GM18870 (cell line): ENCODE data around the gene SURF1.
"Not testable (repeated sequence)": the region's sequence is repeated elsewhere in the genome, so short reads cannot be mapped to it uniquely, and the experiment has no call there.

Experiments
- ATAC-seq: cut with Tn5 transposase; IDR thresholded peaks from one replicate; pipeline ENCODE4 v1.9.1; 2021; ENCODE audit warnings: moderate library complexity; ENCODE audit not compliant: unreplicated experiment

Gene SURF1

DNA sequence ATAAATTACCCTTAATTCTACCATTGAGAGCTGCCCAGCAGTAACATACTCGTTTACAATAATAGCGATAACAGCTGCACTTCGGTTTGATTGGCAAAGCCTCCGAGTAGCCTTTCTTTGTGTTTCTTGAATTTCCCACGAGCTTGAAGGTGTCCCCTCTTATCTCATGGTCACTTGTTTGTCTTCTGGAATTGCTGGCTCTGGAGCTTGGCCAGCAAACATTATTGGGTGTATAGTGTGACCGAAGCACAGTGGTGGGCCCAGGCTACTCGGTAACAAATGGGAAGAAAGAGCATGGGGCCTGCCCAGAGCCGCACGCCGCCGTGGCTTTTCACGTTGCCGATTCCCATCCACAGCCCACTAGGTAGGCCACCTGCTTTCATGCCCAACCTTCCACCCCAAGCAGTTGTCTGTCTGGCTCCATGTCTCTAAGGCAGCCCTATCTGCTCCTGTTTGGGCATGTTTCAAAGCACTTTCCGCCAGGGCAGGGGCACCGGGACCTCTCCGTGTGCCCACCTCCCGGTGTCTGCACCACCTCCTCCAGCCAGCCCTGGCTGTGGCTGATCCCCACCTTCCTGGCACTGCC, 28.5 kb upstream of the SURF1 start:
- ATAC-seq, result no peak

DNA sequence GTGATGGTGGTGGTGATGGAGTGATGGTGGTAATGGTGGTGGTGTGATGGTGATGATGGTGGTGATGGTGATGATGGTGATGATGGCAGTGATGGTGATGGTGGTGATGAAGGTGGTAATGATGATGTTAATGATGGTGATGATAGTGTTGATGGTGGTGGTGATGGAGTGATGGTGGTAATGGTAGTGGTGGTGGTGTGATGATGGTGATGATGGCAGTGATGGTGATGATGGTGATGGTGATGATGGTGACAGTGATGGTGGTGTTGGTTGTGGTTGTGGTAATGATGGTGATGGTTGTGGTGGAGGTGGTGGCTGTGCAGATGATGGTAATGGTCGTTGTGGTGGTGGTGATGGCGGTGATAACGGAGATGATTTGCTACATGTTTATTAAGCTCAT, 27.2 kb upstream of the SURF1 start:
- no peak for ATAC-seq

DNA sequence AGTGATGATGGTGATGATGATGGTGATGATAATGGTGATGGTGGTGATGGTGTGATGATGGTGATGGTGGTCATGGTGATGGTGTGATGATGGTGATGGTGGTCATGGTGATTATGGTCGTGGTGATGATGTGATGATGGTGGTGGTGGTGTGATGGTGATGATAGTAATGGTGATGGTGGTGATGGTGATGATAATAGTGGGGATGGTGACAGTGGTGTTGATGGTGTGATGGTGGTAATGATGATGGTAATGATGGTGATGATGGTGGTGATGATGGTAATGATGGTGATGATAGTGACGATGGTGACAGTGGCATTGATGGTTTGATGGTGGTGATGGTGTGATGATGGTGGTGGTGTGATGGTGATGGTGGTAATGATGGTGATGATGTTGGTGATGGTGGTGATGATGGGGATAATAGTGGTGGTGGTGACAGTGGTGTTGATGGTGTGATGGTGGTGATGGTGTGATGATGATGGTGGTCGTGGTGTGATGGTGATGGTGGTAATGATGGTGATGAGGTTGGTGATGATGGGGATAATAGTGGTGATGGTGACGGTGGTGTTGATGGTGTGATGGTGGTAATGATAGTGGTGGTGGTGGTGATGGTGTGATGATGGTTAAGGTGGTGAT, 26.3 kb upstream of the SURF1 start:
- no peak for ATAC-seq

GRCh38 chr9:133380734-133381133, 24.4 kb upstream of the SURF1 start:
- no peak for ATAC-seq

DNA sequence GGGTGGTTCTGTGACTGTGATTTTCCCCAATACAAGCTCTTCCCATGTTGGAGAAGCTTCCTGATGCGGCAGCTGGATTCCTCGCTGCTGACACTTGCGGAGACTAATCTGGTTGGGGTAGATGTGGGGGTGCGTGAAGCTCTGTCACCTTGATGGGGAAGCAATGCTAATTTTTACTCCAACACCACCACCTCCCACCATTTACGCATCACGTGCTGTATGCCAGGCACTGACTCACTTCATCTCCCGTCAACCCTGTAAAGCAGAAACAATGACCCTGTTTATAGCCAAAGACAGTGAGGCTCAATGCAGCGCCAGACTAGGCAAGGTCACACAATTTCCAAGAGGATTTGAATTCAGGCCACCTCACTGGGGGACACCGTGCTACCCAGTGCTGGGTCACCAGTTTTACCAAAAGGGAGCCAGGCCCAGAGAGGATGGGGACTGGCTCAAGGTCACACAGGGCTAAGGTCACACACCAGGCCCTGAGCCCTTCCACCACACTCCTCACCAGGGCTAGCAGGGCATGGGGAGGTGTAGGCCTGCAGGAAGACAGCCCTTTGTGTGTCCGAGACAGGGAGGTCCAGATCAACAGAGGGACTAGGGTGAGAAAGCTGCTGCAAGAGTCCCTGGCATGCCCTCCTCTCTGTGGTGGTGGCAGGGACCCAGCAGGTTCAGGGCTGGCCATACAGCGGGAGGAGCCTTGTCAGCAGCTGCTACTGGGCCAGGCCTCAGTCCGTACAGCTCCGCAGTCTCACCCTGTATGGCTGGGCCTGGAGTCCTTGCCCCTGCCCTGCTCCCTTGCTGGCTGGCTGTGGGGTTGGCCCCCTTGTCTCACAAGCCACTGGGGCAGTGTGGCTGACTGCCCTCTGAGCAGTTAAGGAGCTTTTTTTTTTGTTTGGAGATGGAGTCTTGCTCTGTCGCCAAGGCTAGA, 23.1 kb upstream of the SURF1 start:
- ATAC-seq, result no peak

DNA sequence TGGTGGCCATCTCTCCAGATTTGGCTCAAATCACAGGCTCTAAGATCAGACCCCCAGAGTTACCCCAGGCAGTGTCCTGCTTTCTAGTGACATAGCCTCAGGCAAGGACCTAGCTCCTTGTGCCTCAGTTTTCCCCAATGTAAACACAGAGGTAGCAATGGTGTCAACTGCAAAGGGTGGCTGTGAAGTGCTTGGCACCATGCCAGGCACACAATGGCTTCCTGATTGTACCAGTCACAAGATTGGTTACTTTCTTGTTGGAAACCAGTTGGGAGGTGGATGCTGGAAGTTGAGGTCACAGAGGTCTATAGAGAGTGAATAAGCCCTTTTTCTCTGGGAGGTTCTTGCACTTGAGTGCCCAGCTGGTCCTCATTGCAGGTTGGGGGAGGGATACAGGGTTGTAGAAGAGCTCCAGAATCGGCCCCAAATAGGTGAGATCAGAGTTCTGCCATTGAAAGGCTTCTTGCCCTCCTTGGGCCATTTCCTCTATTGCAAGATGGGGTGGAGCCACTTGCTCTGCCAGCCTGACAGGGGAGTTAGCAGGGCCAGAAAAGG, 22.2 kb upstream of the SURF1 start:
- ATAC-seq, result no peak

- ATAC-seq, result no peak
Observed at GRCh38 chr9:133377721-133378216, 21.5 kb upstream of the SURF1 start.

DNA sequence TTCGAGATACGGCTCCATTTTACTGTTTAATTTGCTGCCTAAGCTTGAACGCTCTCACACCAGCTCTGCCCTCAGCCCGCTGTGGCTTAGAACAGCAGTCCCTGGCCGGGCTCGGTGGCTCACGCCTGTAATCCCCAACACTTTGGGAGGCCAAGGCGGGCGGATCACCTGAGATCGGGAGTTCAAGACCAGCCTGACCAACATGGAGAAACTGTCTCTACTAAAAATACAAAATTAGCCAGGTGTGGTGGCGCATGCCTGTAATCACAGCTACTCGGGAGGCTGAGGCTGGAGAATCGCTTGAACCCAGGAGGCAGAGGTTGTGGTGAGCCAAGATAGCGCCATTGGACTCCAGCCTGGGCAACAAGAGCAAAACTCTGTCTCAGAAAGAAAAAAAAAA, 21.0 kb upstream of the SURF1 start:
- not testable (repeated sequence) for ATAC-seq

- peak; percentile 63 for ATAC-seq
Observed at GRCh38 chr9:133375724-133376654, 19.7 kb upstream of the SURF1 start, which contains the start of the genes STKLD1 and SURF4. Gene STKLD1 (plus strand): TSS chr9:133376366. CDS start chr9:133376474, 108 bp downstream. Gene SURF4 (minus strand): TSS chr9:133376060. CDS start chr9:133375969, 91 bp downstream.

- ATAC-seq, result no peak
Observed at GRCh38 chr9:133375116-133375723, 18.9 kb upstream of the SURF1 start.

DNA sequence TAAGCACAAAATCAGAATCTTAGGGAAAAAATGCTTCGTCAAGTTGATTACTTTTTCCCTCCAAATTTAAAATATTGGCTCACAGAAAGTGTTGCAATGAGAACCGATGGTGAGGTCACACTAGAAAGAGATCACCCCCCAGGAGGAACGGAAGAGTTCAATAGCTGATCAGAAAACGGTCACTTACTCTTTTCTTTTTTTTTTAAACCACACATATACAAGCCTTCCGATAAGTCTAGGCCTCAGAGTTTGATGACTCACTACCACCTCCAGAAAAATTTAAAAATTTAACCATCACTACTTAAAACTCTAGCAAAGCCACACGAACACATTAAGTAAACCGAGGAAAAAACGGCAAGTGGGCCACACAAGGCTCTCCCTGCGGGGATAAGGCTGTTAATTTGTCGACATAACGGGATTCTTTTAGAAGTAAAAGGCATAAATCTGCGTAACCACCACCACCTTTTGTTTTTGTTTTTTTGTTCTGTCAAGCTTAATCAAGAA, 18.4 kb upstream of the SURF1 start:
- no peak for ATAC-seq

- no peak for ATAC-seq
Observed at GRCh38 chr9:133372144-133372543, 15.9 kb upstream of the SURF1 start.

DNA sequence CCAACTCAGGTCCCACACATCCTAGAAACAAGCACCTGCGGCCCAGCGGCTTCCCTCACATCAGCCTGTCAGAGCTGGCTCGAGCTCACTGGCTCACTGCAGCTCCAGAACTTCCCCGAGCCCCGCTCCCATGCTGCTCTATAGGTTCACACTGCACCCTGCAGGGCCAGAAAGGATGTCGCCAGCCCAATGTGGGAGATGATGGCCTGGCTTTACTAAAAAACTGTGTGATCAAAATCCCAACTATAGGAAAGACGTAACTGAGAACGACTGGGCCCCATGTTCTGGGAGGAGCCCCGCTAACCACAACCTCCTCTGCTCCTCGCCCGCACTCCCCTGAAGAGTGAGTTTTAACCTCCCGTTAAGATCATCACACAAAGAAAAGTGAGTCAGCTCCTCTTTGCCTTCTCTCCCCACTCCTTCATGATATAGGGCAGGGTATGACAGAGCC, 15.0 kb upstream of the SURF1 start:
- no peak for ATAC-seq

- ATAC-seq, result no peak
Observed at GRCh38 chr9:133370685-133371084, 14.4 kb upstream of the SURF1 start.

DNA sequence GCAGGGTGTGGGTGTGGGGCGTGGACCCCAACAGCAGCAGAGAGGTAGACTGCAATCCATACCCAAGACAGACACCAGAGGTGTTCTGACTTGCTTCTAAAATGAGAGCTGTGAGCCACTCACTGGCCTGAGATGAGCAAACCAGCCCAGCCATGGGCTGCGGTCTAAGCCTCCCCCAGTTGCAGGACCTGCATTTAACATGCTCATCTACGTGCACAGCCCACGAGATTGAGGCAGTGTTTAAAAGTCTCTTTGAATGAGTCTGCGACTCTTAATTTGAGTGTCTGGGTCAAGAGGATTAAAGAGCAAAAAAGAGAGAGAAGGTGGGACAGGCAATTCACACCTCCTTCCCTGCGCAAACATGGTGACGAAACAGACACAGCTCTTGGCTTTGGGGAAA, 13.6 kb upstream of the SURF1 start:
- no peak for ATAC-seq

GRCh38 chr9:133369422-133369821, 13.1 kb upstream of the SURF1 start:
- ATAC-seq, result no peak

GRCh38 chr9:133368249-133368881, 12.1 kb upstream of the SURF1 start:
- no peak for ATAC-seq

DNA sequence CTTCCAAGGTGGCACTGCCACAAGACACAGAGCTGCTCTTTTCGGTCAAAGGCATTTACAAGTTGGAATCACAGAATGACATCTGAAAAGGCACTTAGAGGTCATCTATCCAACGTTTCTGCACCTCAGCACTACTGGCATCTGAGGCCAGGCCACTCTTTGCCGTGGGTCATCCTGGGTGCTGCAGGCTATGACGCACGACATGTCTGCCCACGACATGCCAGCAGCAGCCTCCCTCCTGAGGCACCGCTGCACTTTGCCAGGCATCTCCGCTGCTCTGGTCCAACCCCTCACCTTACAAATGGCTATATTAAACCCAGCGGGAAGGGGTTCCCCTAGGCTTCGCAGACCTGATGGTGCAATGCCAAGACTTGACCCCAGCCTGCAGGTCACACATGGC, 11.5 kb upstream of the SURF1 start:
- no peak for ATAC-seq

DNA sequence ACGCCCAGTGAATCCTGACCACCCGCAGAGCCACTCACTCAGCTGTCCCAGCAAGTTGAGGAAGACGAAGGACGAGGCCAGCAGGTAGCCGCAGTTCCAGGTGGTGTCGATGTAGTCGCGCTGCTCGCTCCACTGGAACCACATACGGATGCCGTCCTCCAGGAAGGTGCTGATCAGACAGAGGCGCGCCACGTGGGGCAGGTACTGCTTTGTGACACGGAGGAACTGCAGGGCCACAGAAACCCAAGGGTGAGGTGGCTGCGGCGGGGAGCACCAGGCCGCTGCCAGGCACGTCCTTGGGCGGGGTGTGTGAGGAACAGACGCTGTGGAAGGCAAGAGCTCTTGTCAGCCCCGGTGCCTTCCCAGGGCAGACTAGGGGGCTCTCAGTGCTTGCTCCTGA, 10.9 kb upstream of the SURF1 start:
- ATAC-seq, result no peak
